Measurements from ENCODE around the gene GLIS1.

The GLIS1 gene

GRCh38 chr1:53540604-53541262 lies 198.2 kb downstream of the GLIS1 start:
- Histone ChIP-seq H3K9me2 (replicated peaks; ENCODE audit: low read depth, low read length) (no peaks in the 10 kb centered on the region), H4K20me1 (ENCODE audit: insufficient read depth, low read length, poor library complexity, severe bottlenecking) (no peaks in the 10 kb centered on the region), H3K4me1 (ENCODE audit: insufficient read depth, low read length, poor library complexity, severe bottlenecking) (no peaks in the 10 kb centered on the region), H3K79me2 (ENCODE audit: insufficient read depth, low read length) (no peaks in the 10 kb centered on the region), H3K4me2 (ENCODE audit: low read depth, low read length, poor library complexity, severe bottlenecking) (no peak overlapping the region), H3K36me3 (ENCODE audit: insufficient read depth, low read length) (no peaks in the 10 kb centered on the region), H3K4me3 (ENCODE audit: low read length, poor library complexity, severe bottlenecking) (no peak overlapping the region), H3K27me3 (ENCODE audit: insufficient read depth, low read length, poor library complexity, severe bottlenecking) (no peaks in the 10 kb centered on the region), H3F3A (ENCODE audit: low read depth) (no peaks in the 10 kb centered on the region), H2AFZ (ENCODE audit: low read length) (no peak overlapping the region), H3K9ac (ENCODE audit: low read depth, low read length, poor library complexity, severe bottlenecking) (no peak overlapping the region), H3K9me3 (ENCODE audit: insufficient read depth, low read depth, low read length) (no peaks in the 10 kb centered on the region)
- TF ChIP-seq EZH2phosphoT487 (IDR thresholded peaks at IDR 0.05; ENCODE audit: borderline replicate concordance) (no peak), CTCF (conservative IDR thresholded peaks at IDR 0.05; ENCODE audit: low read length) (no peak)

GRCh38 chr1:53539711-53540603 lies 199.0 kb downstream of the GLIS1 start:
- Histone ChIP-seq H3K27me3 (ENCODE audit: insufficient read depth, low read length, poor library complexity, severe bottlenecking) (no peaks in the 10 kb centered on the region), H3K36me3 (ENCODE audit: insufficient read depth, low read length) (no peaks in the 10 kb centered on the region), H4K20me1 (ENCODE audit: insufficient read depth, low read length, poor library complexity, severe bottlenecking) (no peaks in the 10 kb centered on the region), H3K4me2 (ENCODE audit: low read depth, low read length, poor library complexity, severe bottlenecking) (no peak overlapping the region), H3K9me3 (ENCODE audit: insufficient read depth, low read depth, low read length) (no peaks in the 10 kb centered on the region), H3K9ac (ENCODE audit: low read depth, low read length, poor library complexity, severe bottlenecking) (no peak overlapping the region), H3K79me2 (ENCODE audit: insufficient read depth, low read length) (no peaks in the 10 kb centered on the region), H2AFZ (ENCODE audit: low read length) (no peak overlapping the region), H3K4me3 (ENCODE audit: low read length, poor library complexity, severe bottlenecking) (no peak overlapping the region), H3K9me2 (replicated peaks; ENCODE audit: low read depth, low read length) (no peaks in the 10 kb centered on the region), H3K4me1 (ENCODE audit: insufficient read depth, low read length, poor library complexity, severe bottlenecking) (no peaks in the 10 kb centered on the region), H3F3A (ENCODE audit: low read depth) (no peaks in the 10 kb centered on the region)
- TF ChIP-seq EZH2phosphoT487 (IDR thresholded peaks at IDR 0.05; ENCODE audit: borderline replicate concordance) (no peak), CTCF (conservative IDR thresholded peaks at IDR 0.05; ENCODE audit: low read length) (no peak)

DNA sequence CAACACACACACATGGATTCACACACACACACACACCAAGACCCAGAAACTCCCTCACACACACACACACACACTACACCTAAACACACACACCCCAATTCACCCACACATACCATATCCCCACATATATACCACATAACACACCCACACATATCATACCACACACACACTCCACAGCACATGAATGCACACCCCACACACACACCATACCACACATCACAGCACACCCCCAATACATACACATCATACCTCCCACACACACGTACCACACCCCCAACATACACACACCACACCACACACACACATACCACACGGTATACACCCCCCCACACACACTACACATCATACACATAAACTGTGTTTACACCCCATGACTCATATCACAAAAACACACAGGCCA lies 199.7 kb downstream of the GLIS1 start:
- no peaks in the 10 kb centered on the region for H3K9me2 ChIP-seq (replicated peaks; ENCODE audit: low read depth, low read length)
- no peak overlapping the region for H3K9ac ChIP-seq (ENCODE audit: low read depth, low read length, poor library complexity, severe bottlenecking)
- H3K9me3 ChIP-seq (ENCODE audit: insufficient read depth, low read depth, low read length), result no peaks in the 10 kb centered on the region
- no peaks in the 10 kb centered on the region for H4K20me1 ChIP-seq (ENCODE audit: insufficient read depth, low read length, poor library complexity, severe bottlenecking)
- TF ChIP-seq CTCF (conservative IDR thresholded peaks at IDR 0.05; ENCODE audit: low read length), result no peak
- TF ChIP-seq EZH2phosphoT487 (IDR thresholded peaks at IDR 0.05; ENCODE audit: borderline replicate concordance), result no peak
- no peak overlapping the region for H3K4me2 ChIP-seq (ENCODE audit: low read depth, low read length, poor library complexity, severe bottlenecking)
- no peaks in the 10 kb centered on the region for H3K79me2 ChIP-seq (ENCODE audit: insufficient read depth, low read length)
- no peaks in the 10 kb centered on the region for H3K27me3 ChIP-seq (ENCODE audit: insufficient read depth, low read length, poor library complexity, severe bottlenecking)
- H3K4me3 ChIP-seq (ENCODE audit: low read length, poor library complexity, severe bottlenecking), result no peak overlapping the region
- H3K4me1 ChIP-seq (ENCODE audit: insufficient read depth, low read length, poor library complexity, severe bottlenecking), result no peaks in the 10 kb centered on the region
- no peaks in the 10 kb centered on the region for H3F3A ChIP-seq (ENCODE audit: low read depth)
- H3K36me3 ChIP-seq (ENCODE audit: insufficient read depth, low read length), result no peaks in the 10 kb centered on the region
- H2AFZ ChIP-seq (ENCODE audit: low read length), result no peak overlapping the region
